IMR-90 (cell line): ENCODE data around the gene CARM1. TPM values are rescaled to one million over a fixed set of nuclear protein-coding genes. Genes with fewer than 3 reads are reported as not detected.

Source experiments
- ATAC-seq: fragments of 200-7000 bp; cut with Tn5 transposase; 2 replicates; pipeline ENCODE4 v1.9.1; 2020; ENCODE audit warnings: low read depth, mild to moderate bottlenecking, moderate library complexity
- BruUV-seq: library from RNA; stranded (reverse); fragments of 400-500 nt; replicated peaks from 2 replicates; lab custom pipeline; 2021; lab: Mats Ljungman, UMichigan
- CTCF ChIA-PET: fragments of 300-600 bp; formaldehyde crosslinking; extraction: SDS; loops from one replicate; lab custom pipeline; 2021; ENCODE audit warnings: antibody characterized with exemption; lab: Yijun Ruan, JAX
- POLR2A ChIA-PET: fragments of 300-600 bp; sonication (Branson Sonifier 250); formaldehyde crosslinking; loops from one replicate; lab custom pipeline; 2022; ENCODE audit warnings: antibody characterized with exemption; ENCODE audit not compliant: unreplicated experiment; lab: Charles Lee
- DNase-seq: peaks from one replicate; pipeline ENCODE4 v3.0.0; 2013
- H2AFZ ChIP-seq: replicated peaks from 2 replicates; pipeline ENCODE3; 2013; ENCODE audit warnings: low read length, mild to moderate bottlenecking; ENCODE audit not compliant: poor library complexity
- H2AK5ac ChIP-seq: 2 replicates; pipeline ENCODE4 v1.6.1; 2013; ENCODE audit warnings: low read depth, low read length, inconsistent platforms
- H2AK9ac ChIP-seq: replicated peaks from 2 replicates; pipeline ENCODE3; 2013; ENCODE audit warnings: mild to moderate bottlenecking, low read depth, low read length, moderate library complexity; ENCODE audit not compliant: poor library complexity
- H2BK120ac ChIP-seq: 2 replicates; pipeline ENCODE4 v1.6.1; 2013; ENCODE audit warnings: low read depth, low read length, inconsistent platforms
- H2BK15ac ChIP-seq: 3 replicates; pipeline ENCODE4 v1.6.1; 2013; ENCODE audit warnings: low read depth, low read length, inconsistent platforms
- H2BK20ac ChIP-seq: 2 replicates; pipeline ENCODE4 v1.6.1; 2013; ENCODE audit warnings: low read depth, mild to moderate bottlenecking, inconsistent platforms, low read length, moderate library complexity
- H2BK5ac ChIP-seq: 2 replicates; pipeline ENCODE4 v1.6.1; 2013; ENCODE audit warnings: mild to moderate bottlenecking, low read depth, low read length, inconsistent platforms; ENCODE audit not compliant: poor library complexity, severe bottlenecking
- H3K14ac ChIP-seq: replicated peaks from 2 replicates; pipeline ENCODE4 v1.6.1; 2013; ENCODE audit warnings: low read depth, low read length, inconsistent platforms
- H3K18ac ChIP-seq: 2 replicates; pipeline ENCODE4 v1.6.1; 2013; ENCODE audit warnings: low read depth, low read length, control low read depth
- H3K23ac ChIP-seq: 2 replicates; pipeline ENCODE4 v1.6.1; 2013; ENCODE audit warnings: low read depth, low read length, inconsistent platforms
- H3K27ac ChIP-seq: 2 replicates; pipeline ENCODE4 v1.5.1; 2013; ENCODE audit warnings: mild to moderate bottlenecking, control low read depth, low read length; ENCODE audit not compliant: insufficient read depth
- H3K27me3 ChIP-seq: 2 replicates; pipeline ENCODE4 v1.6.1; 2013; ENCODE audit warnings: low read length; ENCODE audit not compliant: control insufficient read depth, insufficient read depth
- H3K36me3 ChIP-seq: 2 replicates; pipeline ENCODE4 v1.6.1; 2013; ENCODE audit warnings: low read length, mixed read lengths; ENCODE audit not compliant: control insufficient read depth, insufficient read depth
- H3K4ac ChIP-seq: 2 replicates; pipeline ENCODE4 v1.6.1; 2013; ENCODE audit warnings: low read depth, low read length, inconsistent platforms
- H3K4me1 ChIP-seq: 2 replicates; pipeline ENCODE4 v1.6.1; 2013; ENCODE audit warnings: low read length, mixed read lengths; ENCODE audit not compliant: control insufficient read depth, insufficient read depth
- H3K4me2 ChIP-seq: 2 replicates; pipeline ENCODE4 v1.6.1; 2013; ENCODE audit warnings: low read depth, mild to moderate bottlenecking, control low read depth, low read length, moderate library complexity
- H3K4me3 ChIP-seq: 2 replicates; pipeline ENCODE4 v1.5.1; 2013; ENCODE audit warnings: low read depth, mild to moderate bottlenecking, control low read depth, low read length, moderate library complexity; ENCODE audit not compliant: insufficient read depth
- H3K56ac ChIP-seq: 2 replicates; pipeline ENCODE4 v1.6.1; 2013; ENCODE audit warnings: low read length, inconsistent platforms; ENCODE audit not compliant: insufficient read depth; ENCODE audit errors: extremely low read depth
- H3K79me1 ChIP-seq, 2 experiments: 2 replicates each; pipeline ENCODE4 v1.6.1; 2013; ENCODE audit warnings: low read length in 2 of 2, inconsistent platforms in 1 of 2, low read depth in 1 of 2
- H3K9ac ChIP-seq: 2 replicates; pipeline ENCODE4 v1.6.1; 2013; ENCODE audit warnings: low read depth, low read length, control low read depth
- H3K9me1 ChIP-seq: 2 replicates; pipeline ENCODE4 v1.6.1; 2013; ENCODE audit warnings: low read length, inconsistent platforms; ENCODE audit not compliant: insufficient read depth
- H3K9me3 ChIP-seq: 2 replicates; pipeline ENCODE4 v1.6.1; 2013; ENCODE audit warnings: low read length; ENCODE audit not compliant: control insufficient read depth, insufficient read depth
- H4K20me1 ChIP-seq: 2 replicates; pipeline ENCODE4 v1.6.1; 2013; ENCODE audit warnings: low read length, inconsistent platforms; ENCODE audit not compliant: insufficient read depth
- H4K5ac ChIP-seq: 2 replicates; pipeline ENCODE4 v1.6.1; 2013; ENCODE audit warnings: mild to moderate bottlenecking, low read depth, low read length, control low read depth
- H4K8ac ChIP-seq, 2 experiments: 2 replicates each; pipeline ENCODE4 v1.6.1; 2013; ENCODE audit warnings: low read depth in 2 of 2, low read length in 2 of 2, control low read depth in 1 of 2, inconsistent platforms in 1 of 2
- H4K91ac ChIP-seq: 2 replicates; pipeline ENCODE4 v1.6.1; 2013; ENCODE audit warnings: low read depth, low read length, inconsistent platforms; ENCODE audit not compliant: insufficient read depth
- CEBPB ChIP-seq: IDR thresholded peaks from 2 replicates; pipeline ENCODE4 v1.6.1; 2012; ENCODE audit warnings: low read depth, low read length, improper control_type of control experiment
- MXI1 ChIP-seq: IDR thresholded peaks from 2 replicates; pipeline ENCODE4 v1.6.1; 2012; ENCODE audit warnings: low read depth, mild to moderate bottlenecking, low read length, moderate library complexity, borderline replicate concordance
- POLR2A ChIP-seq: IDR thresholded peaks from 2 replicates; pipeline ENCODE4 v1.6.1; 2012; ENCODE audit warnings: mild to moderate bottlenecking, low read depth, low read length
- WGBS, 2 experiments: methylation state at CpG; one replicate each; pipeline versions ENCODE4 v1.1.5 to v1.1.7; 2013; ENCODE audit warnings: missing lambda C conversion rate in 2 of 2; ENCODE audit not compliant: insufficient read length in 1 of 2; ENCODE audit errors: extremely low coverage in 2 of 2; 5-methylcytosine and 5-hydroxymethylcytosine counted together
- dilution Hi-C: fragments of 300-500 bp; cut with HindIII; formaldehyde crosslinking; loops from one replicate; pipeline ENCODE4 v1.14.3; 2018; ENCODE audit warnings: low sequenced_read_pairs; ENCODE audit not compliant: unreplicated experiment
- in situ Hi-C: fragments of 300-500 bp; cut with MboI; formaldehyde crosslinking; loops from 3 replicates; pipeline ENCODE4 v1.14.3; 2019; ENCODE audit warnings: low sequenced_read_pairs, inconsistent platforms, mixed read lengths
- intact Hi-C: fragments of 100-400 bp; cut with micrococcal nuclease; formaldehyde crosslinking; loops from 2 replicates; pipeline ENCODE4 v1.10.0; 2022
- polyA plus RNA-seq, 3 experiments: library from polyadenylated mRNA; depleted of rRNA; stranded (reverse); fragments of >200 nt; gene quantifications; 2 replicates each; pipeline ENCODE4 v1.2.3, GENCODE V29; 2012; ENCODE audit warnings: low replicate concordance in 1 of 3
- total RNA-seq: library from RNA; depleted of rRNA; stranded (reverse); fragments of >200 nt; gene quantifications from 2 replicates; pipeline ENCODE4 v1.2.3, GENCODE V29; 2012

Gene CARM1
- total and polyA plus RNA-seq, 2 of the 4 experiments (the other 2 are of a cell fraction), result 20.3 to 67.1 TPM

DNA sequence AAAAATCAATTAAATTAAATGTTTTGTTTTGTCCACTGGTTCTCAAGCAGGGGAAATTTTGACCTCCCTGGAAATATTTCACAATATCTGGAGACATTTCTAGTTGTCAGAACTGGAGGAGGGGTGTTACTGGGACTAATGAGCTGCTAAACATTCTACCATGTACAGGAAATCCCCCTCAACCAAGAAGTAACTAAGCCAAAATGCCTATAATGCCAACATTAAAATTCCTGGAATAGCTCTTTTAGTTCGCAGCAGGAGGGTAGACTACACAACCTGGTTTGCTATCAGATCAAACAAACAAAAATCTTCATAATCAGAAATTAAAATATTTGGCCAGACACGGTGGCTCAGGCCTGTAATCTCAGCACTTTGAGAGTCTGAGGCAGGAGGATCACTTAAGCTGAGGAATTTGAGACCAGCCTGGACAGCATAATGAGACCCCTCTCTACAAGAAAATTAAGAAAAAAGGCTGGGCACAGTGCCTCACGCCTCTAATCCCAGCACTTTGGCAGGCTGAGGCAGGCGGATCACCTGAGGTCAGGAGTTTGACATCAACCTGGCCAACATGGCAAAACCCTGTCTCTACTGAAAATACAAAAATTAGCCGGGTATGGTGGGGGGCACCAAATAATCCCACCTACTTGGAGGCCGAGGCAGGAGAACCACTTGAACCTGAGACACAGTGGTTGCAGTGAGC, 75.8 kb downstream of the CARM1 start:
- no peak overlapping the region for H2AFZ ChIP-seq
- no peak overlapping the region for H2BK15ac ChIP-seq
- intact Hi-C loops, result no loop called here
- no peaks in the 10 kb centered on the region for H3K36me3 ChIP-seq
- no peak overlapping the region for H3K18ac ChIP-seq
- H3K9me1 ChIP-seq, result no peaks in the 10 kb centered on the region
- H4K91ac ChIP-seq, result no peak overlapping the region
- POLR2A ChIA-PET, result no interaction called here
- no TSS peak for BruUV-seq
- H2BK20ac ChIP-seq, result no peak overlapping the region
- no peak overlapping the region for H2BK120ac ChIP-seq
- no peak overlapping the region for H3K4me3 ChIP-seq
- no peak overlapping the region for H3K4me2 ChIP-seq
- peak; percentile 60 for DNase-seq
- H3K23ac ChIP-seq, result no peak overlapping the region
- CTCF ChIA-PET, result interaction anchor here (0.6 kb wide), 2 partner anchors 10 to 100 kb away, joined by 5 to 7 read pairs; no protein-coding TSS in a partner anchor
- in situ Hi-C loops, result no loop called here
- no peak overlapping the region for H2AK5ac ChIP-seq
- H3K56ac ChIP-seq, result no peak overlapping the region
- no peaks in the 10 kb centered on the region for H4K20me1 ChIP-seq
- dilution Hi-C loops, result no loop called here
- no peak for TF ChIP-seq POLR2A
- peak; percentile 82 for TF ChIP-seq CEBPB
- no peak for TF ChIP-seq MXI1
- no peak overlapping the region for H4K5ac ChIP-seq
- H3K14ac ChIP-seq, result 0 out of 2 replicates have a peak overlapping the region, but pooled peaks have one; percentile 2
- H3K9ac ChIP-seq, result no peak overlapping the region
- H3K4ac ChIP-seq, result no peak overlapping the region; the same call in 1 of the 2 replicates
- peaks cover 4% of the 10 kb centered on the region for H3K4me1 ChIP-seq
- H2AK9ac ChIP-seq, result no peak overlapping the region
- no peaks in the 10 kb centered on the region for H3K79me1 ChIP-seq
- H2BK5ac ChIP-seq, result peak overlapping the region; percentile 3
- H3K27me3 ChIP-seq, result no peaks in the 10 kb centered on the region
- WGBS, 2 experiments, result no CpG with 5 or more reads among the region's 6 CpGs
- H3K9me3 ChIP-seq, result no peaks in the 10 kb centered on the region
- H3K27ac ChIP-seq, result peak overlapping the region; percentile 54; the same call in 1 of the 2 replicates
- peak; percentile 59 for ATAC-seq
- H4K8ac ChIP-seq, result peak overlapping the region in 1 of 2 experiments; percentile 44; a peak in 1 of 4 replicates
